ENCODE results near the gene PCDHB6. TPM values are rescaled to one million over a fixed set of nuclear protein-coding genes. Genes with fewer than 3 reads are reported as not detected.
A peak's percentile ranks its signal among the peaks of the same experiment; 100 is the strongest.
"Not testable (repeated sequence)": the region's sequence is repeated elsewhere in the genome, so short reads cannot be mapped to it uniquely, and the experiment has no call there.

PCDHB6 gene
- total and polyA plus RNA-seq, 2 of the 13 experiments (the other 11 are each of a cell fraction or from before 2014, with no cell fraction given) = 0.01 to 0.04 TPM

DNA sequence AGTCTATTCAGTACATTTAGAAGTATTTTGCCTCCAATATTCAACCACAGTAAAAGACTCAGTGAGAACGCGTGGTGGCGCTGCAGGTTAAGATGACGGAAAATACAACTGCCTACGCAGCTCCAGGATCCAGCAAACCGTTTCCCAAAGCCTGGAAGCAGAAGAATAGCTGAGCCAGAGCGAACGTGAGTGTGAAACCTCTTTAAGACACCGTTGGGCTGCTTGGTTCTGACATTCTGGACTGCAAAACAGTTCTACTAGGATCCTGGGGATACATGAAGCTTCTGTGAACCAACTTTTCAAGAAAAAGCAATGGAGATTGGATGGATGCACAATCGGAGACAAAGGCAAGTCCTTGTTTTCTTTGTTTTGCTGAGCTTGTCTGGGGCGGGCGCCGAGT, 32.4 kb downstream of the PCDHB6 start, which contains the start of gene PCDHB16 (continued):
- TF ChIP-seq POGZ (CRISPR knock-in tag; IDR thresholded peaks at IDR 0.05) (peak; percentile 47; the same call in 1 of the 2 replicates), HOXA3 (CRISPR knock-in tag; IDR thresholded peaks at IDR 0.05) (peak; percentile 30; the same call in 1 of the 2 replicates)
- TF ChIP-seq, protein P1, sequence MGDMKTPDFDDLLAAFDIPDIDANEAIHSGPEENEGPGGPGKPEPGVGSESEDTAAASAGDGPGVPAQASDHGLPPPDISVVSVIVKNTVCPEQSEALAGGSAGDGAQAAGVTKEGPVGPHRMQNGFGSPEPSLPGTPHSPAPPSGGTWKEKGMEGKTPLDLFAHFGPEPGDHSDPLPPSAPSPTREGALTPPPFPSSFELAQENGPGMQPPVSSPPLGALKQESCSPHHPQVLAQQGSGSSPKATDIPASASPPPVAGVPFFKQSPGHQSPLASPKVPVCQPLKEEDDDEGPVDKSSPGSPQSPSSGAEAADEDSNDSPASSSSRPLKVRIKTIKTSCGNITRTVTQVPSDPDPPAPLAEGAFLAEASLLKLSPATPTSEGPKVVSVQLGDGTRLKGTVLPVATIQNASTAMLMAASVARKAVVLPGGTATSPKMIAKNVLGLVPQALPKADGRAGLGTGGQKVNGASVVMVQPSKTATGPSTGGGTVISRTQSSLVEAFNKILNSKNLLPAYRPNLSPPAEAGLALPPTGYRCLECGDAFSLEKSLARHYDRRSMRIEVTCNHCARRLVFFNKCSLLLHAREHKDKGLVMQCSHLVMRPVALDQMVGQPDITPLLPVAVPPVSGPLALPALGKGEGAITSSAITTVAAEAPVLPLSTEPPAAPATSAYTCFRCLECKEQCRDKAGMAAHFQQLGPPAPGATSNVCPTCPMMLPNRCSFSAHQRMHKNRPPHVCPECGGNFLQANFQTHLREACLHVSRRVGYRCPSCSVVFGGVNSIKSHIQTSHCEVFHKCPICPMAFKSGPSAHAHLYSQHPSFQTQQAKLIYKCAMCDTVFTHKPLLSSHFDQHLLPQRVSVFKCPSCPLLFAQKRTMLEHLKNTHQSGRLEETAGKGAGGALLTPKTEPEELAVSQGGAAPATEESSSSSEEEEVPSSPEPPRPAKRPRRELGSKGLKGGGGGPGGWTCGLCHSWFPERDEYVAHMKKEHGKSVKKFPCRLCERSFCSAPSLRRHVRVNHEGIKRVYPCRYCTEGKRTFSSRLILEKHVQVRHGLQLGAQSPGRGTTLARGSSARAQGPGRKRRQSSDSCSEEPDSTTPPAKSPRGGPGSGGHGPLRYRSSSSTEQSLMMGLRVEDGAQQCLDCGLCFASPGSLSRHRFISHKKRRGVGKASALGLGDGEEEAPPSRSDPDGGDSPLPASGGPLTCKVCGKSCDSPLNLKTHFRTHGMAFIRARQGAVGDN (CRISPR knock-in tag; IDR thresholded peaks at IDR 0.05) = no peak
- TF ChIP-seq, protein P2, sequence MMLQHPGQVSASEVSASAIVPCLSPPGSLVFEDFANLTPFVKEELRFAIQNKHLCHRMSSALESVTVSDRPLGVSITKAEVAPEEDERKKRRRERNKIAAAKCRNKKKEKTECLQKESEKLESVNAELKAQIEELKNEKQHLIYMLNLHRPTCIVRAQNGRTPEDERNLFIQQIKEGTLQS (CRISPR knock-in tag; IDR thresholded peaks at IDR 0.05) = no peak

DNA sequence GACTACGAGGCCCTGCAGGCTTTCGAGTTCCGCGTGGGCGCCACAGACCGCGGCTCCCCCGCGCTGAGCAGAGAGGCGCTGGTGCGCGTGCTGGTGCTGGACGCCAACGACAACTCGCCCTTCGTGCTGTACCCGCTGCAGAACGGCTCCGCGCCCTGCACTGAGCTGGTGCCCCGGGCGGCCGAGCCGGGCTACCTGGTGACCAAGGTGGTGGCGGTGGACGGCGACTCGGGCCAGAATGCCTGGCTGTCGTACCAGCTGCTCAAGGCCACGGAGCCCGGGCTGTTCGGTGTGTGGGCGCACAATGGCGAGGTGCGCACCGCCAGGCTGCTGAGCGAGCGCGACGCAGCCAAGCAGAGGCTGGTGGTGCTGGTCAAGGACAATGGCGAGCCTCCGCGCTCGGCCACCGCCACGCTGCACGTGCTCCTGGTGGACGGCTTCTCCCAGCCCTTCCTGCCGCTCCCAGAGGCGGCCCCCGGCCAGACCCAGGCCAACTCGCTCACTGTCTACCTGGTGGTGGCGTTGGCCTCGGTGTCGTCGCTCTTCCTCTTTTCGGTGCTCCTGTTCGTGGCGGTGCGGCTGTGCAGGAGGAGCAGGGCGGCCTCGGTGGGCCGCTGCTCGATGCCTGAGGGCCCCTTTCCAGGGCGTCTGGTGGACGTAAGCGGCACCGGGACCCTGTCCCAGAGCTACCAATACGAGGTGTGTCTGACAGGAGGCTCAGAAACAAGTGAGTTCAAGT, 34.4 kb downstream of the PCDHB6 start:
- CTCF ChIA-PET (ENCODE audit: low intra/inter-chr PET ratio, low total read pairs); POLR2A ChIA-PET; H3K4me2 ChIP-seq (ENCODE audit: low read depth, low read length); H3K9ac ChIP-seq (ENCODE audit: insufficient read depth, low read depth, low read length); H4K20me1 ChIP-seq (ENCODE audit: insufficient read depth, low read length); intact Hi-C loops (cut with micrococcal nuclease; ENCODE audit: unreplicated experiment); H3K27ac ChIP-seq (ENCODE audit: extremely low read length, insufficient read depth, low read length); ATAC-seq; H3K9me3 ChIP-seq (ENCODE audit: low read length); H2AFZ ChIP-seq (ENCODE audit: low read length); H3K4me1 ChIP-seq (ENCODE audit: insufficient read depth, low read length); H3K4me3 ChIP-seq (replicated peaks in 1 of 3; ENCODE audit: insufficient read depth in 1 of 3, low read depth in 2 of 3, low read length in 3 of 3); DNase-seq (ENCODE audit: low spot score); H3K27me3 ChIP-seq (ENCODE audit: control insufficient read depth in 1 of 2, insufficient read depth in 2 of 2, low read length in 2 of 2); H3K36me3 ChIP-seq (replicated peaks in 1 of 2; ENCODE audit: control insufficient read depth in 1 of 2, insufficient read depth in 2 of 2, low read length in 2 of 2); FAIRE-seq; in situ Hi-C loops (cut with HindIII; ENCODE audit: extremely low pct_ligation_motif_present, low pct_unique_long_range_greater_than_20kb); BruUV-seq (replicated peaks); H3K79me2 ChIP-seq (ENCODE audit: insufficient read depth, low read length): not testable (repeated sequence)
- WGBS (ENCODE audit: low lambda C conversion rate) = 74% methylated on average over 17 of the region's 69 CpGs
